ENCODE measurements around the gene NRSN2. TPM values are rescaled to one million over a fixed set of nuclear protein-coding genes. Genes with fewer than 3 reads are reported as not detected.
"Not testable (repeated sequence)": the region's sequence is repeated elsewhere in the genome, so short reads cannot be mapped to it uniquely, and the experiment has no call there.

NRSN2 gene
- total RNA-seq, 1 experiment from 2014 or later: 22.7 TPM

- no peaks in the 10 kb centered on the region for H4K20me1 ChIP-seq (ENCODE audit: control insufficient read depth, insufficient read depth, insufficient read length)
- no peak overlapping the region for H3K56ac ChIP-seq (ENCODE audit: insufficient read length, low read depth, low read length)
- H3K79me1 ChIP-seq (ENCODE audit: insufficient read depth, low read depth, low read length, poor library complexity, severe bottlenecking): no peaks in the 10 kb centered on the region
- TF ChIP-seq, protein P1, sequence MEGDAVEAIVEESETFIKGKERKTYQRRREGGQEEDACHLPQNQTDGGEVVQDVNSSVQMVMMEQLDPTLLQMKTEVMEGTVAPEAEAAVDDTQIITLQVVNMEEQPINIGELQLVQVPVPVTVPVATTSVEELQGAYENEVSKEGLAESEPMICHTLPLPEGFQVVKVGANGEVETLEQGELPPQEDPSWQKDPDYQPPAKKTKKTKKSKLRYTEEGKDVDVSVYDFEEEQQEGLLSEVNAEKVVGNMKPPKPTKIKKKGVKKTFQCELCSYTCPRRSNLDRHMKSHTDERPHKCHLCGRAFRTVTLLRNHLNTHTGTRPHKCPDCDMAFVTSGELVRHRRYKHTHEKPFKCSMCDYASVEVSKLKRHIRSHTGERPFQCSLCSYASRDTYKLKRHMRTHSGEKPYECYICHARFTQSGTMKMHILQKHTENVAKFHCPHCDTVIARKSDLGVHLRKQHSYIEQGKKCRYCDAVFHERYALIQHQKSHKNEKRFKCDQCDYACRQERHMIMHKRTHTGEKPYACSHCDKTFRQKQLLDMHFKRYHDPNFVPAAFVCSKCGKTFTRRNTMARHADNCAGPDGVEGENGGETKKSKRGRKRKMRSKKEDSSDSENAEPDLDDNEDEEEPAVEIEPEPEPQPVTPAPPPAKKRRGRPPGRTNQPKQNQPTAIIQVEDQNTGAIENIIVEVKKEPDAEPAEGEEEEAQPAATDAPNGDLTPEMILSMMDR (conservative IDR thresholded peaks at IDR 0.05): no peak
- no peak overlapping the region for H3K27ac ChIP-seq (ENCODE audit: insufficient read length, low read depth, low read length)
- H2BK5ac ChIP-seq (ENCODE audit: insufficient read length, low read length): no peak overlapping the region
- H2AFZ ChIP-seq (ENCODE audit: low read length): no peak overlapping the region
- no peak overlapping the region for H3T11ph ChIP-seq (ENCODE audit: low read length)
- WGBS (ENCODE audit: extremely low coverage, insufficient read length, low lambda C conversion rate): no CpG with 5 or more reads among the region's 5 CpGs
- no peak overlapping the region for H2BK12ac ChIP-seq (ENCODE audit: insufficient read length, low read depth, low read length)
- H3K36me3 Mint-ChIP-seq (ENCODE audit: insufficient read depth in 1 of 3, low read depth in 3 of 3): peaks cover 3 to 30% (median 12%) of the 10 kb centered on the region in 3 experiments; a peak in 4 of 7 replicates
- H3K27me3 Mint-ChIP-seq (ENCODE audit: low read depth): peaks cover 4% of the 10 kb centered on the region; the same call in 1 of the 2 replicates
- no peak overlapping the region for H3K23ac ChIP-seq (ENCODE audit: insufficient read length, low read depth, low read length)
- no peak overlapping the region for H3K9ac ChIP-seq (ENCODE audit: extremely low read depth, insufficient read length, low read length)
- no peaks in the 10 kb centered on the region for H3K9me3 Mint-ChIP-seq
- no peak overlapping the region for H2BK15ac ChIP-seq (ENCODE audit: low read depth, low read length)
- no peaks in the 10 kb centered on the region for H3K9me3 ChIP-seq (ENCODE audit: control insufficient read depth, low read depth, low read length)
- H3K4me2 ChIP-seq (ENCODE audit: insufficient read depth, insufficient read length, low read length): no peak overlapping the region
- H3K23me2 ChIP-seq (ENCODE audit: insufficient read length, low read depth, low read length, poor library complexity, severe bottlenecking): peaks cover 12% of the 10 kb centered on the region
- H4K91ac ChIP-seq (ENCODE audit: insufficient read length, low read depth, low read length): no peak overlapping the region
- no peak overlapping the region for H3K14ac ChIP-seq (ENCODE audit: insufficient read depth, low read length)
- H3K4me1 Mint-ChIP-seq: peaks cover 3 to 7% of the 10 kb centered on the region in 2 experiments; a peak in 2 of 4 replicates
- no peak overlapping the region for H2BK20ac ChIP-seq (ENCODE audit: low read depth, low read length, poor library complexity, severe bottlenecking)
- no peak overlapping the region for H2AK5ac ChIP-seq (ENCODE audit: insufficient read length, low read length)
- H4K5ac ChIP-seq (ENCODE audit: insufficient read length, low read depth, low read length): no peak overlapping the region
- no peaks in the 10 kb centered on the region; the same call in 1 of the 2 replicates for H3K4me1 ChIP-seq (ENCODE audit: insufficient read depth, low read length)
- H3K4me3 Mint-ChIP-seq: no peak overlapping the region
- peaks cover 2% of the 10 kb centered on the region; the same call in 1 of the 2 replicates for H3K79me2 ChIP-seq (ENCODE audit: insufficient read depth, low read length)
- H3K18ac ChIP-seq (ENCODE audit: insufficient read length, low read depth, low read length): no peak overlapping the region
- no peak overlapping the region for H3K4ac ChIP-seq (ENCODE audit: low read depth, low read length)
- no peak overlapping the region for H2BK120ac ChIP-seq (ENCODE audit: low read depth, low read length, poor library complexity, severe bottlenecking)
- H4K8ac ChIP-seq (replicated peaks; ENCODE audit: insufficient read length, low read depth, low read length): no peak overlapping the region
- no peak overlapping the region for H3K27ac Mint-ChIP-seq
- no peaks in the 10 kb centered on the region for H3K27me3 ChIP-seq (ENCODE audit: insufficient read depth, low read length)
- no peak for DNase-seq
Measured at GRCh38 chr20:385448-385847, 38.5 kb downstream of the NRSN2 start.

DNA sequence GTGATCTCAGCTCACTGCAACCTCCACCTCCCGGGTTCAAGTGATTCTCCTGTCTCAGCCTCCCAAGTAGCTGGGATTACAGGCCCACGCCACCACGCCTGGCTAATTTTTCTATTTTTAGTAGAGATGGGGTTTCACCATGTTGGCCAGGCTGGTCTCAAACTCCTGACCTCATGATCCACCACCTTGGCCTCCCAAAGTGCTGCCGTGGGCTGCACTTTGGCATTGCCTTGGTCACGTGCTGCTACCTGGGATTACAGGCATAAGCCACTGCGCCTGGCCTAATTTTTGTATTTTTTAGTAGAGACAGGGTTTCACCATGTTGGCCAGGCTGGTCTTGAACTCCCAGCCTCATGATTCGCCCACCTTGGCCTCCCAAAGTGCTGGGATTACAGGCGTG is 39.7 kb downstream of the NRSN2 start:
- not testable (repeated sequence) for H3K14ac ChIP-seq (ENCODE audit: insufficient read depth, low read length); H2BK5ac ChIP-seq (ENCODE audit: insufficient read length, low read length); H3K27ac Mint-ChIP-seq; H3K23me2 ChIP-seq (ENCODE audit: insufficient read length, low read depth, low read length, poor library complexity, severe bottlenecking); H4K5ac ChIP-seq (ENCODE audit: insufficient read length, low read depth, low read length); H3K79me2 ChIP-seq (ENCODE audit: insufficient read depth, low read length); H3K27ac ChIP-seq (ENCODE audit: insufficient read length, low read depth, low read length); H2AK5ac ChIP-seq (ENCODE audit: insufficient read length, low read length); H2BK20ac ChIP-seq (ENCODE audit: low read depth, low read length, poor library complexity, severe bottlenecking); H3K9ac ChIP-seq (ENCODE audit: extremely low read depth, insufficient read length, low read length); H3K4ac ChIP-seq (ENCODE audit: low read depth, low read length); H3K27me3 ChIP-seq (ENCODE audit: insufficient read depth, low read length); H2BK12ac ChIP-seq (ENCODE audit: insufficient read length, low read depth, low read length); H2BK15ac ChIP-seq (ENCODE audit: low read depth, low read length); H4K91ac ChIP-seq (ENCODE audit: insufficient read length, low read depth, low read length); H3K79me1 ChIP-seq (ENCODE audit: insufficient read depth, low read depth, low read length, poor library complexity, severe bottlenecking); H3T11ph ChIP-seq (ENCODE audit: low read length); H3K4me3 Mint-ChIP-seq; H3K4me2 ChIP-seq (ENCODE audit: insufficient read depth, insufficient read length, low read length); H3K56ac ChIP-seq (ENCODE audit: insufficient read length, low read depth, low read length); H3K9me3 ChIP-seq (ENCODE audit: control insufficient read depth, low read depth, low read length); H2BK120ac ChIP-seq (ENCODE audit: low read depth, low read length, poor library complexity, severe bottlenecking); H3K4me1 Mint-ChIP-seq; H3K23ac ChIP-seq (ENCODE audit: insufficient read length, low read depth, low read length); H3K27me3 Mint-ChIP-seq (ENCODE audit: low read depth); H4K8ac ChIP-seq (replicated peaks; ENCODE audit: insufficient read length, low read depth, low read length); H2AFZ ChIP-seq (ENCODE audit: low read length); H3K9me3 Mint-ChIP-seq; H3K4me1 ChIP-seq (ENCODE audit: insufficient read depth, low read length); H4K20me1 ChIP-seq (ENCODE audit: control insufficient read depth, insufficient read depth, insufficient read length); DNase-seq; H3K18ac ChIP-seq (ENCODE audit: insufficient read length, low read depth, low read length)
- peaks cover 6 to 38% (median 17%) of the 10 kb centered on the region in 3 experiments; a peak in 6 of 7 replicates for H3K36me3 Mint-ChIP-seq (ENCODE audit: insufficient read depth in 1 of 3, low read depth in 3 of 3)
- WGBS (ENCODE audit: extremely low coverage, insufficient read length, low lambda C conversion rate): no CpG with 5 or more reads among the region's 8 CpGs
